ENCODE results near the gene KCNN3. TPM values are rescaled to one million over a fixed set of nuclear protein-coding genes. Genes with fewer than 3 reads are reported as not detected.

KCNN3 gene
- total and polyA plus RNA-seq, 2 of the 13 experiments (the other 11 are each of a cell fraction or from before 2014, with no cell fraction given) = not detected

GRCh38 chr1:154747740-154748404 is 122.2 kb downstream of the KCNN3 start:
- Histone ChIP-seq H3K4me3 (replicated peaks in 1 of 3; ENCODE audit: insufficient read depth in 1 of 3, low read depth in 2 of 3, low read length in 3 of 3) (no peak overlapping the region), H2AFZ (ENCODE audit: low read length) (no peak overlapping the region), H3K9me3 (ENCODE audit: low read length) (no peaks in the 10 kb centered on the region), H3K36me3 (replicated peaks in 1 of 2; ENCODE audit: control insufficient read depth in 1 of 2, insufficient read depth in 2 of 2, low read length in 2 of 2) (no peaks in the 10 kb centered on the region), H3K9ac (ENCODE audit: insufficient read depth, low read depth, low read length) (no peak overlapping the region), H3K79me2 (ENCODE audit: insufficient read depth, low read length) (no peaks in the 10 kb centered on the region), H3K27ac (ENCODE audit: extremely low read length, insufficient read depth, low read length) (no peak overlapping the region), H3K4me2 (ENCODE audit: low read depth, low read length) (no peak overlapping the region), H4K20me1 (ENCODE audit: insufficient read depth, low read length) (no peaks in the 10 kb centered on the region), H3K4me1 (ENCODE audit: insufficient read depth, low read length) (no peaks in the 10 kb centered on the region), H3K27me3 (ENCODE audit: control insufficient read depth in 1 of 2, insufficient read depth in 2 of 2, low read length in 2 of 2) (peaks cover 1 to 73% of the 10 kb centered on the region in 2 experiments; a peak in 2 of 5 replicates)
- in situ Hi-C loops (cut with HindIII; ENCODE audit: extremely low pct_ligation_motif_present, low pct_unique_long_range_greater_than_20kb) (no loop called here), intact Hi-C loops (cut with micrococcal nuclease; ENCODE audit: unreplicated experiment) (no loop called here)
- DNase-seq (ENCODE audit: low spot score) (no peak), FAIRE-seq (no peak), ATAC-seq (no peak)
- ChIA-PET CTCF (ENCODE audit: low intra/inter-chr PET ratio, low total read pairs) (no interaction called here), POLR2A (no interaction called here)
- 43% methylated on average over 18 of the region's 20 CpGs for WGBS (ENCODE audit: low lambda C conversion rate)
- BruUV-seq (replicated peaks) = no TSS peak
- TF ChIP-seq ZNF431 (CRISPR knock-in tag; IDR thresholded peaks at IDR 0.05; ENCODE audit: borderline replicate concordance, low read depth) = no peak
- no peak for TF ChIP-seq SMARCE1 (IDR thresholded peaks at IDR 0.05; ENCODE audit: borderline replicate concordance)
- no peak for TF ChIP-seq ZNF550 (CRISPR knock-in tag; IDR thresholded peaks at IDR 0.05; ENCODE audit: borderline replicate concordance)
- TF ChIP-seq CBFB (CRISPR knock-in tag; IDR thresholded peaks at IDR 0.05) = no peak
- no peak for TF ChIP-seq GRHL1 (CRISPR knock-in tag; conservative IDR thresholded peaks at IDR 0.05)
- TF ChIP-seq ZNF354B (CRISPR knock-in tag; IDR thresholded peaks at IDR 0.05) = no peak
- TF ChIP-seq FOXO4 (CRISPR knock-in tag; conservative IDR thresholded peaks at IDR 0.05) = no peak
- no peak for TF ChIP-seq DDIT3 (CRISPR knock-in tag; IDR thresholded peaks at IDR 0.05)
- TF ChIP-seq RFX5 (IDR thresholded peaks at IDR 0.05; ENCODE audit: low read depth, low read length) = no peak
- TF ChIP-seq ZNF407 (CRISPR knock-in tag; IDR thresholded peaks at IDR 0.05; ENCODE audit: not compliant biosample characterization) = no peak
- no peak for TF ChIP-seq HNF4A (CRISPR knock-in tag; IDR thresholded peaks at IDR 0.05)

Data from HepG2 (cell line).